Measurements from ENCODE around the gene HTT.

The HTT gene

GRCh38 chr4:3280466-3280865, 206.0 kb downstream of the HTT start:
- DNase-seq = no peak

- DNase-seq = no peak
These were observed 209.0 kb downstream of the HTT start for GRCh38 chr4:3283483-3283882.

- DNase-seq = no peak
These were observed 209.4 kb downstream of the HTT start for GRCh38 chr4:3283916-3284315.

GRCh38 chr4:3284734-3285557, 210.5 kb downstream of the HTT start:
- DNase-seq = no peak

GRCh38 chr4:3285558-3286334, 211.3 kb downstream of the HTT start:
- no peak for DNase-seq

GRCh38 chr4:3286335-3287175, 212.1 kb downstream of the HTT start:
- no peak for DNase-seq

GRCh38 chr4:3287271-3287971, 212.9 kb downstream of the HTT start:
- DNase-seq = no peak

- no peak for DNase-seq
These were observed 213.6 kb downstream of the HTT start for GRCh38 chr4:3287972-3288570.

GRCh38 chr4:3288571-3289094, 214.2 kb downstream of the HTT start:
- no peak for DNase-seq

GRCh38 chr4:3290476-3290875, 216.0 kb downstream of the HTT start:
- no peak for DNase-seq

GRCh38 chr4:3290889-3291321, 216.4 kb downstream of the HTT start:
- no peak for DNase-seq

- DNase-seq = peak in 2 of 3 experiments; percentile 52 to 85
These were observed 217.0 kb downstream of the HTT start for GRCh38 chr4:3291411-3291968.

GRCh38 chr4:3291969-3292570, 217.6 kb downstream of the HTT start:
- DNase-seq = peak in 2 of 3 experiments; percentile 63 to 80

GRCh38 chr4:3292571-3293400, 218.3 kb downstream of the HTT start, which contains the start of gene RGS12:
Gene RGS12, plus strand, starts transcription at chr4:3293021. Its CDS starts 23,150 bp downstream, at chr4:3316171.
- peak; percentile 84 to 94 (median 91) for DNase-seq
